AG04449 (cell line): ENCODE data around the gene COMMD3.

Experiments
- CTCF ChIA-PET: fragments of 350-600 bp; formaldehyde crosslinking; extraction: SDS; loops from one replicate; lab custom pipeline; 2021; ENCODE audit warnings: antibody characterized with exemption; lab: Yijun Ruan, JAX
- POLR2A ChIA-PET: fragments of 400-600, 350-600 bp; formaldehyde crosslinking; extraction: SDS; loops from one replicate; lab custom pipeline; 2020; ENCODE audit warnings: antibody characterized with exemption, inconsistent platforms; lab: Yijun Ruan, JAX
- DNase-seq: peaks from one replicate; pipeline ENCODE4 v3.0.0-alpha.2; 2010; ENCODE audit warnings: low read depth, low spot score
- H3K4me3 ChIP-seq: 2 replicates; pipeline ENCODE4 v1.5.1; 2011; ENCODE audit warnings: low read depth, mild to moderate bottlenecking, control low read depth, low read length
- TF ChIP-seq, protein P1 (sequence below): IDR thresholded peaks from one replicate; pipeline ENCODE4 v1.5.1; 2011; ENCODE audit warnings: mild to moderate bottlenecking, moderate library complexity, low read length, control low read depth, inconsistent platforms; ENCODE audit not compliant: insufficient read depth; ENCODE audit errors: missing control alignments

Gene COMMD3

DNA sequence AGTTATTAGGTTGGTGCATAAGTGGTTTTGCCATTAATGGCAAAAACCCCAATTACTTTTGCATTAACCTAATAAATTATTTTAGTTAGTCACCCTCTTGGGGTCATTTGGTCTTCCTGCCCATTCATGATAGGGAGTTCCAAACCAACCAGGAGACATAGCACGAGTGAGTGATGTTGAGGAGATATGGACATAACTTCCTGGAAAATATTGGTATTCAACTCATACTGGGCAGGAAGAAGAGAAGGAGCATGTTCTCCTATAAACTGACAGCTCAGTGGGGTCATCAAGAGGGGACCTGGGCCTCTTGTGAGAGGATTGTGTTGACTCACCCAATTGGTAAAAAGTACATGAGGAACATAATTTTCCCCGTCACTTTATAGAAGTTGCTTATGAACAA lies 52.8 kb downstream of the COMMD3 start:
- H3K4me3 ChIP-seq, result no peak overlapping the region
- DNase-seq, result no peak
- POLR2A ChIA-PET, result no interaction called here
- TF ChIP-seq, protein P1, sequence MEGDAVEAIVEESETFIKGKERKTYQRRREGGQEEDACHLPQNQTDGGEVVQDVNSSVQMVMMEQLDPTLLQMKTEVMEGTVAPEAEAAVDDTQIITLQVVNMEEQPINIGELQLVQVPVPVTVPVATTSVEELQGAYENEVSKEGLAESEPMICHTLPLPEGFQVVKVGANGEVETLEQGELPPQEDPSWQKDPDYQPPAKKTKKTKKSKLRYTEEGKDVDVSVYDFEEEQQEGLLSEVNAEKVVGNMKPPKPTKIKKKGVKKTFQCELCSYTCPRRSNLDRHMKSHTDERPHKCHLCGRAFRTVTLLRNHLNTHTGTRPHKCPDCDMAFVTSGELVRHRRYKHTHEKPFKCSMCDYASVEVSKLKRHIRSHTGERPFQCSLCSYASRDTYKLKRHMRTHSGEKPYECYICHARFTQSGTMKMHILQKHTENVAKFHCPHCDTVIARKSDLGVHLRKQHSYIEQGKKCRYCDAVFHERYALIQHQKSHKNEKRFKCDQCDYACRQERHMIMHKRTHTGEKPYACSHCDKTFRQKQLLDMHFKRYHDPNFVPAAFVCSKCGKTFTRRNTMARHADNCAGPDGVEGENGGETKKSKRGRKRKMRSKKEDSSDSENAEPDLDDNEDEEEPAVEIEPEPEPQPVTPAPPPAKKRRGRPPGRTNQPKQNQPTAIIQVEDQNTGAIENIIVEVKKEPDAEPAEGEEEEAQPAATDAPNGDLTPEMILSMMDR, result no peak
- CTCF ChIA-PET, result no interaction called here

DNA sequence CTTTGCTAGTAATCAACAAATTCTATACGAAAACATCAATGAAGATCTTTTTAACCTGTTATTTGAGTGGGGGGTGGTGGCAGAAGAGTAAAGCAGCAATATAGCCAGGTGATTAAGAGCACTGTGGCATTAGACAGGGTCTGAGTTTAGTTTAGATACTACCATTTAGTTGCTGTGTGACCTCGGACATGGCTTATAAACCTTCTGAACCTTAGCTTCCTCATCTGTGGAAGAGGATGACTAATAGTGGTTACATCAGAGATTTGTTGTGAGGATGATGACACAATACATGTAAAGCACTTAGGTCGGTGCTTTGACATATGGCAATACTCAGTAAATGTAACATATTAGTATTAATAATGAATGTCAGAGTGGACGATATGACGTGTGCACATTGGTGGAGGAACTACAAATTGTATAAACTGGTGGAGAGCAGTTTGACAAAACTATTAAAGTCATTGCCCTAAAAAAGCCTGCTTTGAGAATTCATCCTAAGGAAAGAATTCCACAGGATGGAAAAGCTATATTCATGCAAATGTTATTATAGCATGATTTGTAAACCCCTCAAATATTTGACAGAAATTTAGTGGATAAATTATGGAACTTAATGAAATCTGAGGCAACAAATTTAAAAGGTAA lies 53.4 kb downstream of the COMMD3 start:
- CTCF ChIA-PET, result no interaction called here
- TF ChIP-seq, protein P1, result no peak
- no peak overlapping the region for H3K4me3 ChIP-seq
- POLR2A ChIA-PET, result no interaction called here
- DNase-seq, result no peak
